ENCODE measurements around the gene SLC7A7. TPM values are rescaled to one million over a fixed set of nuclear protein-coding genes. Genes with fewer than 3 reads are reported as not detected.

Gene SLC7A7
- polyA plus RNA-seq, 4 donors: 95.3 to 132 (median 105) TPM

Other genes starting within 250 kb of the SLC7A7 start
- 100 to 1,000 TPM; 267 to 301 (median 285) TPM for gene DAD1, start 226.2 kb downstream of the SLC7A7 start, polyA plus RNA-seq (ENCODE audit: insufficient read length in 4 of 4)
- gene ABHD4, start 217.1 kb downstream of the SLC7A7 start, polyA plus RNA-seq (ENCODE audit: insufficient read length in 4 of 4): 10 to 100 TPM; 46.6 to 57.1 (median 52.7) TPM
- under 1 TPM; 0.07 to 0.34 (median 0.17) TPM for gene OR6J1, start 171.1 kb downstream of the SLC7A7 start, polyA plus RNA-seq (ENCODE audit: insufficient read length in 4 of 4)
- gene OXA1L, start 48.7 kb downstream of the SLC7A7 start, polyA plus RNA-seq (ENCODE audit: insufficient read length in 4 of 4): 100 to 1,000 TPM; 131 to 150 (median 139) TPM
- 10 to 100 TPM; 73.5 to 91.2 (median 79.6) TPM for gene MRPL52, start 14.5 kb upstream of the SLC7A7 start, polyA plus RNA-seq (ENCODE audit: insufficient read length in 4 of 4)
- gene MMP14, start 21.1 kb upstream of the SLC7A7 start, polyA plus RNA-seq (ENCODE audit: insufficient read length in 4 of 4): 100 to 1,000 TPM; 147 to 172 (median 165) TPM
- gene LRP10, start 56.3 kb upstream of the SLC7A7 start, polyA plus RNA-seq (ENCODE audit: insufficient read length in 4 of 4): 100 to 1,000 TPM in 1 of 4 donors, 10 to 100 TPM in 3; 83.8 to 104 (median 90.0) TPM
- 1 to 10 TPM; 1.1 to 1.7 (median 1.3) TPM for gene REM2, start 67.8 kb upstream of the SLC7A7 start, polyA plus RNA-seq (ENCODE audit: insufficient read length in 4 of 4)
- gene RBM23, start 103.7 kb upstream of the SLC7A7 start, polyA plus RNA-seq (ENCODE audit: insufficient read length in 4 of 4): 100 to 1,000 TPM; 114 to 126 (median 122) TPM
- gene PRMT5, start 113.9 kb upstream of the SLC7A7 start, polyA plus RNA-seq (ENCODE audit: insufficient read length in 4 of 4): 100 to 1,000 TPM; 134 to 151 (median 144) TPM
- 10 to 100 TPM; 50.3 to 57.8 (median 52.7) TPM for gene HAUS4, start 141.7 kb upstream of the SLC7A7 start, polyA plus RNA-seq (ENCODE audit: insufficient read length in 4 of 4)
- 10 to 100 TPM; 72.6 to 92.4 (median 81.5) TPM for gene AJUBA, start 167.1 kb upstream of the SLC7A7 start, polyA plus RNA-seq (ENCODE audit: insufficient read length in 4 of 4)
- gene C14orf93, start 194.7 kb upstream of the SLC7A7 start, polyA plus RNA-seq (ENCODE audit: insufficient read length in 4 of 4): 10 to 100 TPM; 16.9 to 20.4 (median 18.8) TPM
- gene PSMB5, start 219.5 kb upstream of the SLC7A7 start, polyA plus RNA-seq (ENCODE audit: insufficient read length in 4 of 4): 100 to 1,000 TPM; 188 to 243 (median 217) TPM
- under 1 TPM in 1 of 4 donors, not detected in 3; 0.09 TPM for gene PSMB11, start 226.8 kb upstream of the SLC7A7 start, polyA plus RNA-seq (ENCODE audit: insufficient read length in 4 of 4)
- 10 to 100 TPM; 20.4 to 24.9 (median 21.1) TPM for gene CDH24, start 242.1 kb upstream of the SLC7A7 start, polyA plus RNA-seq (ENCODE audit: insufficient read length in 4 of 4)